ENCODE data around the gene STX8.

DNA sequence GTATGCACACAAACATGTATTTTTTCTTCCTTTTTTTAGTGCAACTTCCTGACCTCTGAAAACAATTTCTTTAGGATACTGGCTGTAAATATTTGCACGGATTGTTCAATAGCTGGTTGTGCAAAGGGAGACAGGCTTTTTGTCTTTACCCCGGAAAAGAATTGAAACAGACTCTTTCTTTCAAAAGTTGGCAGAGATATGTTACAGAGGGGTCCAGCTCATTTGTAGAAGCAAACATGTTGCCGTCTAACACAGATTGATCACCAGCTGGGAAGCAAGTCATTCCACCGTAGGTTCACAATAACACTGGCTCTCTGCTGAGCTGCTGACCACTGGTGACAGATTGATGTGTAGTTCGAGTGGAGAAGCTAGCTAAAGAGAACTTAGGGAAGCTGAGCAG is 130.9 kb downstream of the STX8 start:
- TF ChIP-seq CTCF (IDR thresholded peaks at IDR 0.05) (no peak), EZH2phosphoT487 (IDR thresholded peaks at IDR 0.05; ENCODE audit: borderline replicate concordance, low read depth) (no peak), SIN3A (IDR thresholded peaks at IDR 0.05; ENCODE audit: borderline replicate concordance, low read depth, low read length) (no peak), POLR2AphosphoS5 (IDR thresholded peaks at IDR 0.05; ENCODE audit: low read depth, low read length) (no peak), MXI1 (IDR thresholded peaks at IDR 0.05; ENCODE audit: low read depth, low read length) (no peak), NFIC (IDR thresholded peaks at IDR 0.05; ENCODE audit: borderline replicate concordance) (no peak), RAD21 (IDR thresholded peaks at IDR 0.05; ENCODE audit: low read length) (no peak), REST (IDR thresholded peaks at IDR 0.05; ENCODE audit: low read depth, low read length) (no peak), RFX5 (IDR thresholded peaks at IDR 0.05; ENCODE audit: low read length) (no peak), EP300 (IDR thresholded peaks at IDR 0.05; ENCODE audit: borderline replicate concordance in 1 of 2, low read depth in 1 of 2, low read length in 1 of 2) (no peak), FOSL2 (IDR thresholded peaks at IDR 0.05; ENCODE audit: borderline replicate concordance, low read depth) (no peak)
- TF ChIP-seq, protein P1, sequence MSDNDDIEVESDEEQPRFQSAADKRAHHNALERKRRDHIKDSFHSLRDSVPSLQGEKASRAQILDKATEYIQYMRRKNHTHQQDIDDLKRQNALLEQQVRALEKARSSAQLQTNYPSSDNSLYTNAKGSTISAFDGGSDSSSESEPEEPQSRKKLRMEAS (IDR thresholded peaks at IDR 0.05; ENCODE audit: low read depth) = no peak

All from SK-N-SH (cell line).